SK-N-SH treated with all-trans-retinoic acid at 6 μM for 48 hours (cell line): Measurements from ENCODE around the gene AUNIP.

Source experiments
- ATAC-seq: fragments of 200-7000 bp; cut with Tn5 transposase; 3 replicates; pipeline ENCODE4 v1.9.1; 2020; ENCODE audit warnings: mild to moderate bottlenecking, moderate library complexity
- ARNTL ChIP-seq: fragments of 450-650 bp; formaldehyde crosslinking; IDR thresholded peaks from 2 replicates; pipeline ENCODE4 v1.5.0; 2020; ENCODE audit warnings: low read depth, mild to moderate bottlenecking, moderate library complexity, borderline replicate concordance
- CREB5 ChIP-seq: fragments of 250-450 bp; sonication (Bioruptor Pico); IDR thresholded peaks from 2 replicates; pipeline ENCODE4 v1.5.1; 2020; ENCODE audit warnings: low read depth, mild to moderate bottlenecking, moderate library complexity
- CSDC2 ChIP-seq: fragments of 250-450 bp; sonication (Bioruptor Pico); IDR thresholded peaks from 2 replicates; pipeline ENCODE4 v1.5.0; 2020; ENCODE audit warnings: mild to moderate bottlenecking, moderate library complexity
- CSRNP3 ChIP-seq: fragments of 250-450 bp; sonication (Bioruptor Pico); IDR thresholded peaks from 2 replicates; pipeline ENCODE4 v1.5.1; 2021; ENCODE audit warnings: mild to moderate bottlenecking, moderate library complexity
- ESRRG ChIP-seq: fragments of 250-450 bp; sonication (Bioruptor Pico); IDR thresholded peaks from 2 replicates; pipeline ENCODE4 v1.6.1; 2021; ENCODE audit warnings: mild to moderate bottlenecking
- GLIS3 ChIP-seq: fragments of 250-450 bp; sonication (Bioruptor Pico); IDR thresholded peaks from 2 replicates; pipeline ENCODE4 v1.5.0; 2020; ENCODE audit warnings: mild to moderate bottlenecking, moderate library complexity
- ISL1 ChIP-seq: fragments of 250-450 bp; sonication (Bioruptor Pico); IDR thresholded peaks from 2 replicates; pipeline ENCODE4 v2.1.2; 2022; ENCODE audit warnings: mild to moderate bottlenecking, moderate library complexity
- POU6F1 ChIP-seq: fragments of 250-450 bp; sonication (Bioruptor Pico); IDR thresholded peaks from 2 replicates; pipeline ENCODE4 v1.8.0; 2021; ENCODE audit warnings: low read depth, mild to moderate bottlenecking, moderate library complexity, borderline replicate concordance
- PPARA ChIP-seq: fragments of 250-450 bp; sonication (Bioruptor Pico); IDR thresholded peaks from 2 replicates; pipeline ENCODE4 v1.5.0; 2020; ENCODE audit warnings: mild to moderate bottlenecking, borderline replicate concordance
- RARB ChIP-seq: fragments of 250-450 bp; sonication (Bioruptor Pico); IDR thresholded peaks from 2 replicates; pipeline ENCODE4 v1.8.0; 2021; ENCODE audit warnings: mild to moderate bottlenecking, moderate library complexity
- SNAI2 ChIP-seq: fragments of 250-450 bp; sonication (Bioruptor Pico); IDR thresholded peaks from 2 replicates; pipeline ENCODE4 v1.5.0; 2020; ENCODE audit warnings: mild to moderate bottlenecking, moderate library complexity
- TCF4 ChIP-seq: fragments of 250-450 bp; sonication (Bioruptor Pico); IDR thresholded peaks from 2 replicates; pipeline ENCODE4 v1.8.0; 2021; ENCODE audit warnings: mild to moderate bottlenecking, moderate library complexity, borderline replicate concordance
- TOX ChIP-seq: fragments of 250-450 bp; sonication (Bioruptor Pico); IDR thresholded peaks from 2 replicates; pipeline ENCODE4 v1.8.0; 2021; ENCODE audit warnings: mild to moderate bottlenecking, moderate library complexity, borderline replicate concordance
- TSHZ2 ChIP-seq: fragments of 250-450 bp; sonication (Bioruptor Pico); IDR thresholded peaks from 2 replicates; pipeline ENCODE4 v1.5.0; 2020; ENCODE audit warnings: mild to moderate bottlenecking, moderate library complexity
- ZC3H10 ChIP-seq: fragments of 250-450 bp; sonication (Bioruptor Pico); IDR thresholded peaks from 2 replicates; pipeline ENCODE4 v1.5.1; 2021; ENCODE audit warnings: mild to moderate bottlenecking, moderate library complexity
- ZFP3 ChIP-seq: fragments of 250-450 bp; sonication (Bioruptor Pico); IDR thresholded peaks from 2 replicates; pipeline ENCODE4 v1.5.0; 2020; ENCODE audit warnings: mild to moderate bottlenecking, moderate library complexity
- ZFP30 ChIP-seq: fragments of 450-650 bp; formaldehyde crosslinking; IDR thresholded peaks from 2 replicates; pipeline ENCODE4 v1.5.0; 2022; ENCODE audit warnings: mild to moderate bottlenecking, moderate library complexity
- ZNF565 ChIP-seq: fragments of 450-650 bp; formaldehyde crosslinking; conservative IDR thresholded peaks from 2 replicates; pipeline ENCODE4 v1.5.0; 2020; ENCODE audit warnings: low read depth, mild to moderate bottlenecking, moderate library complexity
- ZNF70 ChIP-seq: fragments of 450-650 bp; formaldehyde crosslinking; IDR thresholded peaks from 2 replicates; pipeline ENCODE4 v1.5.0; 2020; ENCODE audit warnings: mild to moderate bottlenecking, moderate library complexity
- TF ChIP-seq, protein P1 (sequence below): fragments of 250-450 bp; sonication (Bioruptor Pico); IDR thresholded peaks from 2 replicates; pipeline ENCODE4 v1.8.0; 2020; ENCODE audit warnings: mild to moderate bottlenecking, moderate library complexity, borderline replicate concordance

Gene AUNIP

DNA sequence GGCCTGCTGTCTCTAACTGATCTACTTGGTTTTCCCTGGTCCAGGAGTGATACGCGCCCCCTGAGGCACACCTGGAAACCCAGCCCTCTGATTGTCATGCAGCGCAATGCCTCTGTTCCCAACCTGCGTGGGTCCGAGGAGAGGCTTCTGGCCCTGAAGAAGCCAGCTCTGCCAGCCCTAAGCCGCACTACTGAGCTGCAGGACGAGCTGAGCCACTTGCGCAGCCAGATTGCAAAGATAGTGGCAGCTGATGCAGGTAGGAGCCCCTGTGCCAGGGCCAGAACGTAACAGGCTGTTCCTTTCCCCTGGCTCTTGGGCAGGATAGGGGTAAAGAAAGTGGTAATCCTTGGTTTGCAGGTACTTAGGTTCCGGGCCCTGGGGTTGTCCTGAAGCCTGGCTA, 32.7 kb downstream of the AUNIP start (continued):
- no peak for TF ChIP-seq CSRNP3

DNA sequence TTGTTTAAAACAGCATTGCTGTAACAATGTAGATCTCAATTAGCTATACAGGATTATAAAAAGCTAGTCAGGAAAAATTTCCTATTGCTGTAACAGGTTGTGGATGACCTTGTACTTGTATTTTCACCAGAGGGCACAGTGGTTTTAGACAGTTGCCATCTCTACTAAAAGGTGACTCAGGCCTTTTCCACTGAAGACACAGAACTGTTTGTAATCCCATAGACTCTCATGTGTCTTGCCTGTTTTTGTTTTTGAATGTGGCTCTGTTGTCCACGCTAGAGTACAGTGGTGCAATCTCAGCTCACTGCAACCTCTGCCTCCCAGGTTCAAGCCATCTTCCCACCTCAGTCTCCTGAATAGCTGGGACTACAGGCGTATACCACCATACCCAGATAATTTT, 33.7 kb downstream of the AUNIP start:
- no peak for ATAC-seq
- TF ChIP-seq TOX (CRISPR knock-in tag) (no peak), TCF4 (CRISPR knock-in tag) (no peak), ZNF565 (no peak), SNAI2 (no peak), CSRNP3 (no peak), CREB5 (no peak), RARB (no peak), ARNTL (CRISPR knock-in tag) (no peak), GLIS3 (CRISPR knock-in tag) (no peak), PPARA (no peak), ZC3H10 (CRISPR knock-in tag) (no peak), ZNF70 (CRISPR knock-in tag) (no peak), ESRRG (CRISPR knock-in tag) (no peak), ZFP30 (CRISPR knock-in tag) (no peak), TSHZ2 (CRISPR knock-in tag) (no peak), ISL1 (CRISPR knock-in tag) (no peak), CSDC2 (CRISPR knock-in tag) (no peak), POU6F1 (CRISPR knock-in tag) (no peak), ZFP3 (CRISPR knock-in tag) (no peak)
- TF ChIP-seq, protein P1, sequence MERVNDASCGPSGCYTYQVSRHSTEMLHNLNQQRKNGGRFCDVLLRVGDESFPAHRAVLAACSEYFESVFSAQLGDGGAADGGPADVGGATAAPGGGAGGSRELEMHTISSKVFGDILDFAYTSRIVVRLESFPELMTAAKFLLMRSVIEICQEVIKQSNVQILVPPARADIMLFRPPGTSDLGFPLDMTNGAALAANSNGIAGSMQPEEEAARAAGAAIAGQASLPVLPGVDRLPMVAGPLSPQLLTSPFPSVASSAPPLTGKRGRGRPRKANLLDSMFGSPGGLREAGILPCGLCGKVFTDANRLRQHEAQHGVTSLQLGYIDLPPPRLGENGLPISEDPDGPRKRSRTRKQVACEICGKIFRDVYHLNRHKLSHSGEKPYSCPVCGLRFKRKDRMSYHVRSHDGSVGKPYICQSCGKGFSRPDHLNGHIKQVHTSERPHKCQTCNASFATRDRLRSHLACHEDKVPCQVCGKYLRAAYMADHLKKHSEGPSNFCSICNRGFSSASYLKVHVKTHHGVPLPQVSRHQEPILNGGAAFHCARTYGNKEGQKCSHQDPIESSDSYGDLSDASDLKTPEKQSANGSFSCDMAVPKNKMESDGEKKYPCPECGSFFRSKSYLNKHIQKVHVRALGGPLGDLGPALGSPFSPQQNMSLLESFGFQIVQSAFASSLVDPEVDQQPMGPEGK (CRISPR knock-in tag): no peak

GRCh38 chr1:25821630-25822091, 37.6 kb downstream of the AUNIP start:
- no peak for ATAC-seq
- TF ChIP-seq SNAI2 (no peak), CREB5 (no peak), ZFP3 (CRISPR knock-in tag) (no peak)
